HG03378 (cell line): Measurements from ENCODE around the gene SKAP1.
"Not testable (repeated sequence)": the region's sequence is repeated elsewhere in the genome, so short reads cannot be mapped to it uniquely, and the experiment has no call there.

Experiments used
- ATAC-seq: cut with Tn5 transposase; IDR thresholded peaks from one replicate; pipeline ENCODE4 v1.9.1; 2021; ENCODE audit warnings: mild to moderate bottlenecking, moderate library complexity; ENCODE audit not compliant: unreplicated experiment

Gene SKAP1

DNA sequence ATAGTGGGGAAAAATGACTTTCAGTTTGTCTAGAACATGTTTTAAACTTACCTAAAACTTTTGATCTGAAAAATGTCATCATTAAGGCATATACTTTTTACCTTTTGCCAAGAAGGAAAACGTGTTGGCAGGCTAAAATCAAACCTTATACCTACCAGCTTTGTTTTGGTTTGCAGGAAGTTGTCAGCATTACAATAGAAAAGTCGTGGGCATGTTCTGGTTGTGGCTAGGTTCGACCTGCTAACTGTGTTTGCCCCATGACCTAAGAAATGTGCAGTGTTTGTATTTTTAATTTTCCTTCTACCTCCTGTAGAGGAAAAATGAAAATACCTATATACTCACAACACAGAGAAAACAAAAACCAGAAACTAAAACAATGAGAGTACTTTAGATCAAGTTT, 13.0 kb downstream of the SKAP1 start:
- ATAC-seq = no peak

GRCh38 chr17:48413613-48414405, 16.2 kb downstream of the SKAP1 start:
- no peak for ATAC-seq

- no peak for ATAC-seq
These were observed 17.2 kb downstream of the SKAP1 start for GRCh38 chr17:48412841-48413240.

DNA sequence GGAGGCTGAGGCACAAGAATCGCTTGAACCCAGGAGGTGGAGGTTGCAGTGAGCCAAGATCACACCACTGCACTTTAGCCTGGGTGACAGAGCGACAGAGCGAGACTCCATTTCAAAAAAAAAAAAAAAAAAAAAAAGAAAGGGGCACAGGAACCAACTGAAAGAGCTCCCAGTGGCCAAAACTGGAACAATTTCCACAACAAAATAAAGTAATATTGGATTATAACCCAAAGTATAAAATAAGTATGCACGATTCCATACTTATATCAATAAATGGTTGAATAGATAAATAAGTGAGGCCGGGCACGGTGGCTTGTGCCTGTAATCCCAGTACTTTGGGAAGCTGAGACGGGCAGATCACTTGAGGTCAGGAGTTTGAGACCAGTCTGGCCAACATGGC, 19.2 kb downstream of the SKAP1 start:
- not testable (repeated sequence) for ATAC-seq

DNA sequence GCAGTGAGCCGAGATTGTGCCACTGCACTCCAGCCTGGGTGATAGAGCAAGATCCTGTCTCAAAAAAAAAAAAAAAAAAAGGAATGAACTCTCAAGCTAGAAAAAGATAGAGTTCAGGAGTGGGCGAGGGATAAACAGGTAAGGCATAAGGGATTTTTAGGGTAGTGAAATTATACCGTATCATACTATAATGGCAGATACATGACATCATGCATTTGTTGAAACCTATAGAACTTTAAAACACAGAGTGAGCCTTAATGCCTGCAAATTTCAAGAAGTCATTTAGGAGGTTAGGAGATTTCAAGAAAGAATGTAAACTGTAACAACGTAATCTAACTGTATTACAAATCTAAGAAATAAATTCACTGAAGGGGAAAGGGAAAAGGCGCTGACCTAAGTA, 20.4 kb downstream of the SKAP1 start:
- ATAC-seq = no peak

- no peak for ATAC-seq
These were observed 23.0 kb downstream of the SKAP1 start for GRCh38 chr17:48406936-48407567.

DNA sequence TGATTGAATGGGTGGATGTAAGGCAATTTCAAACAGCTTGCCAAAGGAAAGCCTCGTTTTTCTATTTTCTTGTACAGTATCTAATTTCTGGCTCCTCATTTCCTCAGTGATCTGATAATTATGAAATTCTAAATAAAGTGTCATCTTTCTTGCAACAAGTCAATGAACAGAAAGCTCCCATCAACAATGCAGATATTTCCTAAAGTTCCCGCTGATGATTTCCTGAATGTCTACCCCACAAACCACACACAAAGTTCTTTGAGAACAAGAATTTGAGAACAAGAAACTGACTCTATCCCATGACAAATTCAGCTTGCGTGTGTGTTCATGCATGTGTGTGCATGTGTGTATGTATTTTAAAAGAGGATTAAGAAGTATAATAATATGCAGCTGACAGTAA, 35.2 kb downstream of the SKAP1 start:
- ATAC-seq = no peak

GRCh38 chr17:48393283-48393682, 36.7 kb downstream of the SKAP1 start:
- ATAC-seq = no peak

DNA sequence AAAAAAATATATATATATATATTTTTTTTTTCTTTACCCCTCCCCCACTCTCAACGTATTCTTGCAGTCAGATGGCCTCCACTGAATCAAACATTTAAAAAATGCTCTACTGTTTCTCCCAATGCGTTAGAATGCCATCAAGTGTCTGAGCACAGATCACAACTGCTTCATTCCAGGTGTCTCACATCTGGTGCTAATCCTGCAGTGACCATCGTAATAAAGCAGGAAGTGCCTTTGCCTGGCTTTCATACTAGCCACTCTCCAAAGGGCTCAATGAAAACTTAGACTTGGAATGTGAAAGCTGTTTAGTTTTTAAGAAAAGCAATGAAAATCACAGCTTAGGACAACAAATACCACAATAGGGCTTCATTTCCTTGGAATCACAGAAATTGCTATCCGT, 37.2 kb downstream of the SKAP1 start:
- ATAC-seq = no peak

- no peak for ATAC-seq
These were observed 38.6 kb downstream of the SKAP1 start for GRCh38 chr17:48391444-48391843.

- no peak for ATAC-seq
These were observed 40.1 kb downstream of the SKAP1 start for GRCh38 chr17:48389903-48390302.

DNA sequence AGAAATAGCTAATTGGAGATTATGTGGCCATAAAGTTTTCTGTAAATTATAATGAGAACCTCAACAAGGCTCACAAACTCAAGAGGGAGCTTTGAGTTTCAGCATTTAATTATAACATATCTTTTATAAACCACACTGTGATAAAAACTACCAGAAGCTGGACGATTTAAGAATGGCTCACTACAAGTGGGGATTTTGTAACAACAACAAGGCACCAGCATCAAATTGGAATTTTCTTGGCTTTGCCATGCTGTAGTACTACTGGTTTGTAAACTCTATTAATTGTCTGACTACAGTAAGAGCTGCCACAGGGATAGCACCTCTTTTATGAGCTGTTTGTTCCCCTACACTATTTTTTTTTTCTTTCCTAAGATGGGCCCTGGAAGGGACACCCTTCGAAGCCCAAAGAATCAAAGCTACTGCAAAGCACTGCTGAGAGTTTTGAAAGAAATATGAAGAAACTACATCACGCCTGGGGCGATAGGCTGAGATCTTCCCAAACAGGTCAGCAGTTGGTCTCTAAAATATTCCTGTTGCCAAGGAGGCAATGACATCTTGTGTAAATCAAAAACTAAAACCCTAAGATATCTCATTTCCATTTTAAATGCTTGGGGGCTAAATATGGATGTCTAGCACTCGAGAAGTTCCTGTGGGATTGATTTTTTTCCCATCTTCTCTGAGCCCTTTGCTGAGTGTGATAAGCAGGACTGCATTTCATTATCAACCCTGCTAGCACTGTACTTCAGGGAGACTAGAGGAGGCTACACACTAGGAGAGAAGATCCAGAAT, 40.9 kb downstream of the SKAP1 start:
- no peak for ATAC-seq

GRCh38 chr17:48386826-48387225, 43.2 kb downstream of the SKAP1 start:
- no peak for ATAC-seq

DNA sequence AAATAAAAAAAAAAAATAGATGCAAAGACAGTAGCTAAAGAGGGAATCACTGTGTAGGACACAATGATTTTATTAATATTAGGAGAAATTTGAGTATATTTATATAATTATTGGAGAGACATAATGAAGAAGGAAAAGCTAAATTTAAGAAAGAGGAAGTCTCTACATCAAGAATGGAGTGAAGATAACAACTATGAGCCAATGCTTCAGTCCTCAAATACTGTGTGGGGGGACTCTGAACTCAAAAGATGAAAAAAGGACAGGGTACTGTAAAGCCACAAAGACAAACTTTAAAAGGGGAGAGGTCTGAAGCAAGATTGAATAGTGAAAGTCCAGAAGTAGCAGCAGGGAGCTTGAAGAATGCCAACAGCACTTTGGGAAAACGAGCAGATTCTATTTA, 44.7 kb downstream of the SKAP1 start:
- no peak for ATAC-seq

DNA sequence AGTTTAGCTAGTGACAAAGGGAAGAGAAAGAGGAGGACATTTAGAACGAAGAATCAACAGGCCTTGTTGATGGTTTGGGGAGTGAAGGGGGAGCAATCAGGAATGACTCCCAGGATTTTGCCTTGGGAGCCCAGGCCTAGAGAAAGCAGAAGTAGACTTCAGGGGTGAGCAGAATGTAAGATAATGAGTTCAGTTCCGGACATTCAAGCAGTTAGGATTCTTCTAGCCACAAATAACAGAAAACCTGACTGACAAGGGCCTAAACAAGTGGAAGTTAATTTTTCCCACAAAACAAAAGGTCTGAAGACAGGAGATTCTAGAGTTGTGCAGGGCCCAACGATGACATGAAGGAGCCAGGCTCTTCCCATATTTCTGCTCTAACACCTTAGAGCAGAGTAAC, 45.9 kb downstream of the SKAP1 start:
- no peak for ATAC-seq

DNA sequence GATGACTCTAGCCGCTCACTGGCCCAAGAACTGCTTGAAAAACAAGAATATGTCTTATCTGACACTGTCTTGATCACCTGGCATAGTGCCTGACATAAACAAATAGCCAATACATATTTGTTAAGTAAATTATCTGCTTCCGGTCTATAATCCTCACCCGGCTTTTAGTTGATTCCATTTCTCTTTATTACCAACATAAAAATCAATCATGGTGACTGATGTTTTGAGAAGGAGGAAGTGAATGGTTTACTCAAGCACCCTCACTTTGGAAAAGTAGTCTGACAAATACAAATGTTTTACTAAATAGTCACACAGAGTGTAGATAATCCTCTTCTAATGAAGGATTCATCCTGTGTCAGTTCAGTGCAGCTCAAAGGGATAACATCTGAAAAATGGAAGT, 47.0 kb downstream of the SKAP1 start:
- ATAC-seq = no peak

DNA sequence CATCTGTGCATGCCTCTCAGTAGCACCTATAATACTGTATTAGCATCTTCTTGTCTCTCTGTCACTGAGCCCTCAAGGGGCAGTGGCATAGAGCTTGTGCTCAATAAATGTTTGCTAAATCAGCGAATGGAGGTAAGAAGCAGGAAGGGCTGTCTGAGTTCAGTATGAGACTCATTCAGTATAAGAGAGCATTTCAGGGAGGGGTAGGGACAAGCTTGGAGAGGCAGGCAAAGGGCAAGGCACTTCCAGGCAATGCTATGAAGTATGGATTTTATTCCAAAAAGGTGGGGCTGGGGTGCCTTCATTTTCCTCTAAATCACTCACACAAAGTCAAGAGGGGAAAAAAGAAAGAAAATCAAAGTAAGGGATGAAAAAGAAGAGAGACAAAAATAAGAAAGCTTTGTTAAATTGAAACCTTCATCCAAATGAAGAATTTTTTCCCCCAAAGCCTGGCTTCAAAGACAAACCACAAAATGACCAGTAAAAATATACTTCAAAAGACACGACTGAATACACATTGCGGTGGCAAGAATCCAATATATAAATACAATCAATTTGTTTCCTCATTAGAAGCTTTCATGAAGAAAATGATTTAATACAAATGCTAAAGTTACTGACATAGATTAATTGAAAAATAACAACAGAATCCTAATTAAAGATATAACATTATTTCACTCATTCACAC, 51.2 kb downstream of the SKAP1 start:
- ATAC-seq = no peak

DNA sequence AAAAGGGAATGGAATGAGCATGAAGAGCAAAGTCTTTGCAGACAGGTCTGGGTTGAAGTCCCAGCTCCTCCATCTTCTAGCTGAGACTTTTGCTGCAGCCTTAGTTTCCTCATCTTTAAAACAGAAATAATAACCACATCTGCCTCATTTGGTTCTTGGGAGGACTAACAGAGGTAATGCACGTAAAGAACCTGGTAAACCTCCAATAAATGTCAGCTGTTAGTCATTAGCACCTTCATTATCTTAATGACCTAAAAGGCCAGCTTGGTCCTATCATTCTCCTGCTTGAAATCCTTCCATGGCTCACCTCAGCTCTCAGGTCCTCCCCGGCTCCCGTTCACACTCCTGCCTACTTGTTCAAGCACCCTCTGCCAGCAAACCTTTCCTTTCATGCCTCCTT, 51.8 kb downstream of the SKAP1 start:
- ATAC-seq = no peak

GRCh38 chr17:48376682-48377325, 53.2 kb downstream of the SKAP1 start:
- ATAC-seq = no peak

DNA sequence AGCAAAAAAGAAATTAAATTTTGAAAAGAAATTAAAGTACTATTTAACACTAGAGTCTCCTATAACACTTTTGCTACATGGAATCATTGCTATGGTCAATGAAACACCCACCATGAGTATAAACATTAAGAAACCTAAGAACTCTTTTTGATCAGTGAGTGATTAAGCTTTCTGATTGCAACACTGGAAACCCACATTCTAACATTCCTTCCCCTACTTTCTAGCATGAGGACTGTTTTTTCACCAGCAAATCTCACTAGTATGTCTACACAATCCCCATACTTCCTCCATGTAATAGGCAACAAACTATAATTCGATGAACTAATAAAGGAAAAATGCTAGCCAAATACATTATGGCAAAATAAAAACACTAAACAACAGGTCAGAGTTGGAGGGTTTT, 54.7 kb downstream of the SKAP1 start:
- no peak for ATAC-seq
